ENCODE data around the gene DCLK1. TPM values are rescaled to one million over a fixed set of nuclear protein-coding genes. Genes with fewer than 3 reads are reported as not detected.

DCLK1 gene
- total and polyA plus RNA-seq, 9 donors: 3.3 to 37.0 (median 20.7) TPM

DNA sequence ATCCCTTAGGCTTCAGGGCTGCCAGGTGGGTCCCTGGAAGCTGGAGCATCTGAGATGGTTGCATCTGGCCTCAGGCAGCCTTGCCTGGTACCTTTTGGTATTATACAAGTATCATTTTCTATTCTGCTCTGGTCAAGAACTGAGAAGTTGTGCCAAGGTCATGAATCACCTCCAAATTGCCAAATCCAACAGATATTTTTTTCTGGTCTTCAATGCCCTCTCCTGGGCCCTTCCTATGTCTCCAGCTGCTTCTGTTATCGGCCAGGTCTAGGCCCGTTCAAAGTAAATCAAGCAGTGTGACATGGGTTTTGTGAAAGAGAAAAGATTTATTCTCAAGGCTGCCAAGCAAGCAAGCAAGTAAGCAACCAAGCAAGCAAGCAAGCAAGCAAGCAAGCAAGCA, 383.6 kb downstream of the DCLK1 start:
- H3K4me3 ChIP-seq: no peak overlapping the region
- H3K27me3 ChIP-seq: no peaks in the 10 kb centered on the region
- no peaks in the 10 kb centered on the region for H3K36me3 ChIP-seq
- H3K4me1 ChIP-seq (ENCODE audit: insufficient read depth): no peaks in the 10 kb centered on the region
- DNase-seq: no peak
- whole genome bisulfite sequencing, 3 donors: 33 to 72% (median 39%) methylated on average over 2 of the region's 2 CpGs
- intact Hi-C loops (cut with DNase I): no loop called here
- H3K9me3 ChIP-seq: no peaks in the 10 kb centered on the region
- H3K27ac ChIP-seq: no peak overlapping the region
- TF ChIP-seq, protein P1, sequence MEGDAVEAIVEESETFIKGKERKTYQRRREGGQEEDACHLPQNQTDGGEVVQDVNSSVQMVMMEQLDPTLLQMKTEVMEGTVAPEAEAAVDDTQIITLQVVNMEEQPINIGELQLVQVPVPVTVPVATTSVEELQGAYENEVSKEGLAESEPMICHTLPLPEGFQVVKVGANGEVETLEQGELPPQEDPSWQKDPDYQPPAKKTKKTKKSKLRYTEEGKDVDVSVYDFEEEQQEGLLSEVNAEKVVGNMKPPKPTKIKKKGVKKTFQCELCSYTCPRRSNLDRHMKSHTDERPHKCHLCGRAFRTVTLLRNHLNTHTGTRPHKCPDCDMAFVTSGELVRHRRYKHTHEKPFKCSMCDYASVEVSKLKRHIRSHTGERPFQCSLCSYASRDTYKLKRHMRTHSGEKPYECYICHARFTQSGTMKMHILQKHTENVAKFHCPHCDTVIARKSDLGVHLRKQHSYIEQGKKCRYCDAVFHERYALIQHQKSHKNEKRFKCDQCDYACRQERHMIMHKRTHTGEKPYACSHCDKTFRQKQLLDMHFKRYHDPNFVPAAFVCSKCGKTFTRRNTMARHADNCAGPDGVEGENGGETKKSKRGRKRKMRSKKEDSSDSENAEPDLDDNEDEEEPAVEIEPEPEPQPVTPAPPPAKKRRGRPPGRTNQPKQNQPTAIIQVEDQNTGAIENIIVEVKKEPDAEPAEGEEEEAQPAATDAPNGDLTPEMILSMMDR (IDR thresholded peaks at IDR 0.05): no peak
- TF ChIP-seq EP300 (IDR thresholded peaks at IDR 0.05): no peak
- TF ChIP-seq POLR2A (IDR thresholded peaks at IDR 0.05): no peak

- intact Hi-C loops (cut with DNase I): no loop called here
- WGBS, 3 donors: 15 to 27% (median 21%) methylated on average over 9 of the region's 9 CpGs
Observed at GRCh38 chr13:35744566-35745178, 386.5 kb downstream of the DCLK1 start.

GRCh38 chr13:35744144-35744543, 387.0 kb downstream of the DCLK1 start:
- intact Hi-C loops (cut with DNase I): no loop called here

More at GRCh38 chr13:35744566-35745178, 386.5 kb downstream of the DCLK1 start:
- TF ChIP-seq, protein P1 (IDR thresholded peaks at IDR 0.05): no peak
- TF ChIP-seq EP300 (IDR thresholded peaks at IDR 0.05): no peak
- no peak for TF ChIP-seq POLR2A (IDR thresholded peaks at IDR 0.05)
- no peak for DNase-seq
- Histone ChIP-seq H3K27ac (no peak overlapping the region), H3K27me3 (no peaks in the 10 kb centered on the region), H3K4me3 (no peak overlapping the region), H3K36me3 (no peaks in the 10 kb centered on the region), H3K9me3 (no peaks in the 10 kb centered on the region), H3K4me1 (ENCODE audit: insufficient read depth) (no peaks in the 10 kb centered on the region)

DNA sequence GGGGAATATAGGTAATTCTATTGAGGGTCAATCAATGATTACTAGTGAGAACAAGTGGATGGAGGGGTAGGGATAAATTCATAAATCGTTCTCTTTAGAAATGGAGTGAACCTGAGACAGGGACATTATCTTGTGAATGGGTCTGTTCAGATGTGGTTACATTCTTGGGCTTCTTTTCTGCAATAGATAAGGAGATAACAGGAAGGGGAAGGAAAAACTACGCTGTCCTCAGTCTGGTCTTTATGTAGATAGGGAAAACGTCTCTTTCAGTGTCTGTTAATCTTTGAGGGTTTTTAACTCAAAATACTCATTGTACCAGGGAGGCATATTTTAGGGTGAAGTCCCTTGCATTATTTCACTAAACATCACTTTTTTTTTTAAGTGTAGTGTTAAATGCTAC, 388.0 kb downstream of the DCLK1 start:
- Histone ChIP-seq H3K4me1 (ENCODE audit: insufficient read depth) (no peaks in the 10 kb centered on the region), H3K27me3 (no peaks in the 10 kb centered on the region), H3K36me3 (no peaks in the 10 kb centered on the region), H3K4me3 (no peak overlapping the region), H3K27ac (no peak overlapping the region), H3K9me3 (no peaks in the 10 kb centered on the region)
- TF ChIP-seq, protein P1 (IDR thresholded peaks at IDR 0.05): no peak
- no peak for TF ChIP-seq EP300 (IDR thresholded peaks at IDR 0.05)
- no peak for TF ChIP-seq POLR2A (IDR thresholded peaks at IDR 0.05)
- intact Hi-C loops (cut with DNase I): no loop called here
- WGBS, 3 donors: 81 to 83% (median 82%) methylated on average over 3 of the region's 3 CpGs
- DNase-seq: no peak

More at GRCh38 chr13:35744144-35744543, 387.0 kb downstream of the DCLK1 start:
- 53 to 61% (median 53%) methylated on average over 2 of the region's 2 CpGs for WGBS, 3 donors
- Histone ChIP-seq H3K4me3 (no peak overlapping the region), H3K27me3 (no peaks in the 10 kb centered on the region), H3K36me3 (no peaks in the 10 kb centered on the region), H3K27ac (no peak overlapping the region), H3K9me3 (no peaks in the 10 kb centered on the region), H3K4me1 (ENCODE audit: insufficient read depth) (no peaks in the 10 kb centered on the region)
- TF ChIP-seq EP300 (IDR thresholded peaks at IDR 0.05) (no peak), POLR2A (IDR thresholded peaks at IDR 0.05) (no peak)
- TF ChIP-seq, protein P1 (IDR thresholded peaks at IDR 0.05): no peak
- no peak for DNase-seq
